HepG2 (cell line): ENCODE results near the gene SMOC1. TPM values are rescaled to one million over a fixed set of nuclear protein-coding genes. Genes with fewer than 3 reads are reported as not detected.

Source experiments
- CBFB ChIP-seq: sonication (generic); formaldehyde crosslinking; IDR thresholded peaks from 2 replicates; pipeline ENCODE4 v1.4.0; 2020; ENCODE audit warnings: missing genetic modification reagents
- DPF2 ChIP-seq: sonication (generic); formaldehyde crosslinking; IDR thresholded peaks from 2 replicates; pipeline ENCODE4 v1.4.0; 2020; ENCODE audit warnings: mild to moderate bottlenecking, low read depth, missing genetic modification reagents, borderline replicate concordance
- HNRNPH1 ChIP-seq: fragments of 200-400 bp; formaldehyde crosslinking; optimal IDR thresholded peaks from 2 replicates; pipeline ENCODE3; 2017; ENCODE audit warnings: mild to moderate bottlenecking, low read depth, low read length
- MAZ ChIP-seq, 2 experiments: sonication (generic) in 1 of 2; formaldehyde crosslinking in 1 of 2; IDR thresholded peaks; 2 replicates each; pipeline versions ENCODE4 v1.5.0 to v1.6.1; 2012 to 2020; ENCODE audit warnings: low read depth in 2 of 2, mild to moderate bottlenecking in 2 of 2, borderline replicate concordance in 1 of 2, improper control_type of control experiment in 1 of 2, low read length in 1 of 2, missing genetic modification reagents in 1 of 2, moderate library complexity in 1 of 2
- NR3C1 ChIP-seq: sonication (generic); formaldehyde crosslinking; IDR thresholded peaks from 2 replicates; pipeline ENCODE4 v1.4.0; 2020; ENCODE audit warnings: missing genetic modification reagents
- ONECUT2 ChIP-seq: sonication (generic); formaldehyde crosslinking; IDR thresholded peaks from 2 replicates; pipeline ENCODE4 v1.4.0; 2020; ENCODE audit warnings: missing genetic modification reagents
- REPIN1 ChIP-seq: sonication (generic); formaldehyde crosslinking; IDR thresholded peaks from 2 replicates; pipeline ENCODE4 v1.8.0; 2022; ENCODE audit warnings: missing genetic modification reagents, low read depth, mild to moderate bottlenecking, borderline replicate concordance
- XBP1 ChIP-seq: sonication (generic); formaldehyde crosslinking; IDR thresholded peaks from 2 replicates; pipeline ENCODE4 v1.5.0; 2020; ENCODE audit warnings: missing genetic modification reagents
- ZFP36L1 ChIP-seq: sonication (generic); formaldehyde crosslinking; IDR thresholded peaks from 2 replicates; pipeline ENCODE4 v1.8.0; 2022; ENCODE audit warnings: mild to moderate bottlenecking, missing genetic modification reagents, moderate library complexity
- ZNF121 ChIP-seq: sonication (generic); formaldehyde crosslinking; IDR thresholded peaks from 2 replicates; pipeline ENCODE4 v1.5.0; 2020; ENCODE audit warnings: mild to moderate bottlenecking, missing genetic modification reagents
- ZNF660 ChIP-seq: sonication (generic); formaldehyde crosslinking; IDR thresholded peaks from 2 replicates; pipeline ENCODE4 v1.5.1; 2020; ENCODE audit warnings: mild to moderate bottlenecking, low read depth, missing genetic modification reagents, borderline replicate concordance
- ZNF737 ChIP-seq: sonication (generic); formaldehyde crosslinking; IDR thresholded peaks from 2 replicates; pipeline ENCODE4 v1.5.0; 2020; ENCODE audit warnings: missing genetic modification reagents, mild to moderate bottlenecking, borderline replicate concordance
- ZNF782 ChIP-seq: sonication (generic); formaldehyde crosslinking; IDR thresholded peaks from 2 replicates; pipeline ENCODE4 v1.4.0; 2020; ENCODE audit warnings: missing genetic modification reagents, mild to moderate bottlenecking, borderline replicate concordance
- polyA plus RNA-seq, 8 experiments: library from polyadenylated mRNA; depleted of rRNA in 3 of 8; stranded (reverse) in 7 of 8; unstranded in 1 of 8; fragments of >200 nt; fragmentation: Illumina TruSeq in 4 of 8; extraction: Trizol in 4 of 8; gene quantifications; 2 replicates each; pipeline versions ENCODE4 v1.2.1 to v1.2.3, GENCODE V29; 2011 to 2016; ENCODE audit warnings: low read depth in 4 of 8, missing spikeins in 1 of 8, mixed read lengths in 1 of 8; ENCODE audit not compliant: insufficient read depth in 1 of 8
- total RNA-seq, 5 experiments: library from RNA; depleted of rRNA; stranded (reverse); fragments of >200 nt; fragmentation: Illumina TruSeq; extraction: Trizol; gene quantifications; 2 replicates each; pipeline ENCODE4 v1.2.3, GENCODE V29; 2016; ENCODE audit warnings: low read depth in 1 of 5
- TF ChIP-seq, protein P1 (sequence below): sonication (generic); formaldehyde crosslinking; IDR thresholded peaks from 2 replicates; pipeline ENCODE4 v1.8.0; 2022; ENCODE audit warnings: mild to moderate bottlenecking, missing genetic modification reagents
- TF ChIP-seq, protein P2 (sequence below): sonication (generic); formaldehyde crosslinking; IDR thresholded peaks from 2 replicates; pipeline ENCODE4 v1.5.1; 2020; ENCODE audit warnings: mild to moderate bottlenecking, missing genetic modification reagents, moderate library complexity
- TF ChIP-seq, protein P3 (sequence below): sonication (generic); formaldehyde crosslinking; conservative IDR thresholded peaks from 2 replicates; pipeline ENCODE4 v1.4.0; 2020; ENCODE audit warnings: missing genetic modification reagents
- TF ChIP-seq, protein P4 (sequence below): sonication (generic); formaldehyde crosslinking; IDR thresholded peaks from 2 replicates; pipeline ENCODE4 v1.8.1; 2023; ENCODE audit warnings: mild to moderate bottlenecking, moderate library complexity, missing genetic modification reagents
- TF ChIP-seq, protein P5 (sequence below): sonication (generic); formaldehyde crosslinking; IDR thresholded peaks from 2 replicates; pipeline ENCODE4 v1.5.0; 2020; ENCODE audit warnings: mild to moderate bottlenecking, low read depth, missing genetic modification reagents, borderline replicate concordance

SMOC1 gene
- total and polyA plus RNA-seq, 2 of the 13 experiments (the other 11 are each of a cell fraction or from before 2014, with no cell fraction given) = 17.8 to 35.6 TPM

DNA sequence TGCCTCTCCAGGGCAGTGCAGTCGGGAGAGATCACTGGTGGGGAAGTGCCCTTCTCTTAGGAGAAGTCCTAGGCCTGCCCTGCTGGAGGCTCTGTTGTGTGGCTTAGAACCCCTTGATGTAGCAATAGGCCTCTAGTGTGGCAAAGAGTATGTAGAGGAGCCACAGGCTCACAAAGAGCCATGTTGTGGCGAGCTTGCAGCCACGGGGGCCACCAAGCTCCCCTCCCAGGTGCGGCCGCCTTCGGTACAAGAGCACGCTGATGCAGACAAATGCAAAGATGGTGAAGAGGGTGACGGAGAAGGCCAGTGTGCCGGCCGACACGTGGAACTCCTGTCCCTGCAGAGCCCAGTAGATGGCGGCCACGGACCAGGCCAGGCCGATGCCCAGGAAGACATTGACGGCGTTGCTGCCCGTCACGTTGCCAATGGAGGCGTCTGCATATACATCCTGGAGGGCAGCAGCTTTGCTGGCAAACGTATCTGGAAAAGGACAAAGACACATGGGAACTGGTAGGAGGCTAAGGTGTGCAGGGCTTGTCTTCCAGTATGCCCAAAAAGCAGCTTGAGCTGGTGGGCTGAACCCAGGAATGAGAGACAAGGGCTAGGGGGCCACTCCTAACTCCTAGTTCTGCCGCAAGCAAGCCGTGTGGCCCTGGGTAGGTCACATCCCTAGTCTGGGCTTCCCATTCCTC, 166.8 kb downstream of the SMOC1 start (continued):
- TF ChIP-seq ZFP36L1 (CRISPR knock-in tag) (peak; percentile 61; the same call in 1 of the 2 replicates), HNRNPH1 (no peak), REPIN1 (CRISPR knock-in tag) (peak; percentile 82), CBFB (CRISPR knock-in tag) (0 out of 2 replicates have a peak, but pooled peaks have one; percentile 53), NR3C1 (CRISPR knock-in tag) (no peak), ZNF660 (CRISPR knock-in tag) (no peak), ZNF782 (CRISPR knock-in tag) (peak; percentile 79; the same call in 1 of the 2 replicates), XBP1 (no peak), ONECUT2 (0 out of 2 replicates have a peak, but pooled peaks have one; percentile 44), ZNF737 (CRISPR knock-in tag) (no peak), DPF2 (CRISPR knock-in tag) (peak; percentile 52; the same call in 1 of the 2 replicates), ZNF121 (0 out of 2 replicates have a peak, but pooled peaks have one; percentile 12), MAZ (IDR thresholded peaks at IDR 0.05; ENCODE audit: borderline replicate concordance, low read depth, low read length) (0 out of 2 replicates have a peak, but pooled peaks have one; percentile 21), MAZ (CRISPR knock-in tag; IDR thresholded peaks at IDR 0.05; ENCODE audit: low read depth) (0 out of 2 replicates have a peak, but pooled peaks have one; percentile 43)
- TF ChIP-seq, protein P1, sequence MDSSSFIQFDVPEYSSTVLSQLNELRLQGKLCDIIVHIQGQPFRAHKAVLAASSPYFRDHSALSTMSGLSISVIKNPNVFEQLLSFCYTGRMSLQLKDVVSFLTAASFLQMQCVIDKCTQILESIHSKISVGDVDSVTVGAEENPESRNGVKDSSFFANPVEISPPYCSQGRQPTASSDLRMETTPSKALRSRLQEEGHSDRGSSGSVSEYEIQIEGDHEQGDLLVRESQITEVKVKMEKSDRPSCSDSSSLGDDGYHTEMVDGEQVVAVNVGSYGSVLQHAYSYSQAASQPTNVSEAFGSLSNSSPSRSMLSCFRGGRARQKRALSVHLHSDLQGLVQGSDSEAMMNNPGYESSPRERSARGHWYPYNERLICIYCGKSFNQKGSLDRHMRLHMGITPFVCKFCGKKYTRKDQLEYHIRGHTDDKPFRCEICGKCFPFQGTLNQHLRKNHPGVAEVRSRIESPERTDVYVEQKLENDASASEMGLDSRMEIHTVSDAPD (CRISPR knock-in tag) = no peak
- TF ChIP-seq, protein P2, sequence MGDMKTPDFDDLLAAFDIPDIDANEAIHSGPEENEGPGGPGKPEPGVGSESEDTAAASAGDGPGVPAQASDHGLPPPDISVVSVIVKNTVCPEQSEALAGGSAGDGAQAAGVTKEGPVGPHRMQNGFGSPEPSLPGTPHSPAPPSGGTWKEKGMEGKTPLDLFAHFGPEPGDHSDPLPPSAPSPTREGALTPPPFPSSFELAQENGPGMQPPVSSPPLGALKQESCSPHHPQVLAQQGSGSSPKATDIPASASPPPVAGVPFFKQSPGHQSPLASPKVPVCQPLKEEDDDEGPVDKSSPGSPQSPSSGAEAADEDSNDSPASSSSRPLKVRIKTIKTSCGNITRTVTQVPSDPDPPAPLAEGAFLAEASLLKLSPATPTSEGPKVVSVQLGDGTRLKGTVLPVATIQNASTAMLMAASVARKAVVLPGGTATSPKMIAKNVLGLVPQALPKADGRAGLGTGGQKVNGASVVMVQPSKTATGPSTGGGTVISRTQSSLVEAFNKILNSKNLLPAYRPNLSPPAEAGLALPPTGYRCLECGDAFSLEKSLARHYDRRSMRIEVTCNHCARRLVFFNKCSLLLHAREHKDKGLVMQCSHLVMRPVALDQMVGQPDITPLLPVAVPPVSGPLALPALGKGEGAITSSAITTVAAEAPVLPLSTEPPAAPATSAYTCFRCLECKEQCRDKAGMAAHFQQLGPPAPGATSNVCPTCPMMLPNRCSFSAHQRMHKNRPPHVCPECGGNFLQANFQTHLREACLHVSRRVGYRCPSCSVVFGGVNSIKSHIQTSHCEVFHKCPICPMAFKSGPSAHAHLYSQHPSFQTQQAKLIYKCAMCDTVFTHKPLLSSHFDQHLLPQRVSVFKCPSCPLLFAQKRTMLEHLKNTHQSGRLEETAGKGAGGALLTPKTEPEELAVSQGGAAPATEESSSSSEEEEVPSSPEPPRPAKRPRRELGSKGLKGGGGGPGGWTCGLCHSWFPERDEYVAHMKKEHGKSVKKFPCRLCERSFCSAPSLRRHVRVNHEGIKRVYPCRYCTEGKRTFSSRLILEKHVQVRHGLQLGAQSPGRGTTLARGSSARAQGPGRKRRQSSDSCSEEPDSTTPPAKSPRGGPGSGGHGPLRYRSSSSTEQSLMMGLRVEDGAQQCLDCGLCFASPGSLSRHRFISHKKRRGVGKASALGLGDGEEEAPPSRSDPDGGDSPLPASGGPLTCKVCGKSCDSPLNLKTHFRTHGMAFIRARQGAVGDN (CRISPR knock-in tag) = peak; percentile 100
- TF ChIP-seq, protein P3, sequence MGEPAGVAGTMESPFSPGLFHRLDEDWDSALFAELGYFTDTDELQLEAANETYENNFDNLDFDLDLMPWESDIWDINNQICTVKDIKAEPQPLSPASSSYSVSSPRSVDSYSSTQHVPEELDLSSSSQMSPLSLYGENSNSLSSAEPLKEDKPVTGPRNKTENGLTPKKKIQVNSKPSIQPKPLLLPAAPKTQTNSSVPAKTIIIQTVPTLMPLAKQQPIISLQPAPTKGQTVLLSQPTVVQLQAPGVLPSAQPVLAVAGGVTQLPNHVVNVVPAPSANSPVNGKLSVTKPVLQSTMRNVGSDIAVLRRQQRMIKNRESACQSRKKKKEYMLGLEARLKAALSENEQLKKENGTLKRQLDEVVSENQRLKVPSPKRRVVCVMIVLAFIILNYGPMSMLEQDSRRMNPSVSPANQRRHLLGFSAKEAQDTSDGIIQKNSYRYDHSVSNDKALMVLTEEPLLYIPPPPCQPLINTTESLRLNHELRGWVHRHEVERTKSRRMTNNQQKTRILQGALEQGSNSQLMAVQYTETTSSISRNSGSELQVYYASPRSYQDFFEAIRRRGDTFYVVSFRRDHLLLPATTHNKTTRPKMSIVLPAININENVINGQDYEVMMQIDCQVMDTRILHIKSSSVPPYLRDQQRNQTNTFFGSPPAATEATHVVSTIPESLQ (CRISPR knock-in tag) = 0 out of 2 replicates have a peak, but pooled peaks have one; percentile 43
- TF ChIP-seq, protein P4, sequence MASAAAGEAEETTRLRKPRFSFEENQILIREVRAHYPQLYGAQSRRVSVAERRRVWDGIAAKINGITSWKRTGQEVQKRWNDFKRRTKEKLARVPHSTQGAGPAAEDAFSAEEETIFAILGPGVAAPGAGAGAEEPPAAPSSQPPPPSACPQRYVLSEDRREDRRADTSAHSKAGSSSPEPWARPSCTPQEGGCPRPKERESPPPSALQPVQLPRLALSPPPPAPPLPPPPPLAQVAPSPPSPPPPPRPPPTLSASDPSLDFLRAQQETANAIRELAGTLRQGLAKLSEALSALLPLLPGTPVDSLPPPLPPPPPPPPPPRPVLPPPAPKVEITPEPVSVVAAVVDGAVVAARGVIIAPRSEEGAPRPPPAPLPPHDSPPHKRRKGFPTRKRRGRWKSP (CRISPR knock-in tag) = peak; percentile 69; the same call in 1 of the 2 replicates
- TF ChIP-seq, protein P5, sequence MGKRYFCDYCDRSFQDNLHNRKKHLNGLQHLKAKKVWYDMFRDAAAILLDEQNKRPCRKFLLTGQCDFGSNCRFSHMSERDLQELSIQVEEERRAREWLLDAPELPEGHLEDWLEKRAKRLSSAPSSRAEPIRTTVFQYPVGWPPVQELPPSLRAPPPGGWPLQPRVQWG = no peak
